A172 (cell line): ENCODE measurements around the gene DVL1. TPM values are rescaled to one million over a fixed set of nuclear protein-coding genes. Genes with fewer than 3 reads are reported as not detected.
"Not testable (repeated sequence)": the region's sequence is repeated elsewhere in the genome, so short reads cannot be mapped to it uniquely, and the experiment has no call there.

ENCODE experiments used
- DNase-seq: peaks from one replicate; pipeline ENCODE4 v3.0.0-alpha.2; 2015; ENCODE audit warnings: low spot score
- total RNA-seq: library from RNA; depleted of rRNA; stranded (reverse); fragments of >200 nt; shearing (Covaris generic); gene quantifications from 2 replicates; pipeline ENCODE4 v1.2.3, GENCODE V29; 2014

DVL1 gene
- total RNA-seq, 1 experiment from 2014 or later: 58.2 TPM

DNA sequence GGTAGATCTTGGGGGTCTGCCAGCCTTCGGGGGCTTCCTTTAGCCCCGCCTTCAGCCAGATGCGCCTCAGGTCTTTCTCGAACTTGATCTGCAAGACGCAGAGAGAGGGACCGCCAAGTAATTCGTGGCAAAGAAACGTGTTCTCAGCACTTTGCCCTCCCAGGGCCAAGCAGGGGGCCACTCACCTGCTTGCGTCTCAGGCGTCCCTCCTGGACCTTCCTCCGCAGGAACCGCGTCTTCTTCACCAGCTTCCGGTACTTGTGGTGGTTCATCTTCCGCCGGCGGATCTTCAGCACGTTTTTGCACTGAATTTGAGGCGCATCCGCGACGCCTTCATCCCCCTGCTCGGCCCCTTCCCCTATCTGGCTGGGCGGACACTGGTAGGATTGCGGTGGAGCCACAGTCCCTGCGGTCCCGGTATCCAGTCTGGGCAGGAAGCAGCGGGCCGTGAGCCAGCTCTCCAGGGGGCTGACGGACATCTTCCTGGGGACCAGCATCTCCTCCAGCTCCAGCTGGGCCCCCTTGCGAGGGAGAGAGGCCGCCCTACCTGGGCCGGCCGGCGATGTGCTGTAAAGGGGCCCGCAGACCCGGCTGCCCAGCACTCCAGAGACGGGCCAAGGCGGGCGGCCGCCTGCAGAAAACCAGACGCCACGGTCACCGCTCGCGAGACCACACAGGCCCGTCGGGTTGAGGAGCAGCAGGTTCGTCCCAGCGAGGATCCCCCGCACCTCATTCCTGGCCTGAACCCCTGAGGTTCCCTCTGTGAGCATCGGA, 24.8 kb upstream of the DVL1 start:
- no peak for DNase-seq

DNA sequence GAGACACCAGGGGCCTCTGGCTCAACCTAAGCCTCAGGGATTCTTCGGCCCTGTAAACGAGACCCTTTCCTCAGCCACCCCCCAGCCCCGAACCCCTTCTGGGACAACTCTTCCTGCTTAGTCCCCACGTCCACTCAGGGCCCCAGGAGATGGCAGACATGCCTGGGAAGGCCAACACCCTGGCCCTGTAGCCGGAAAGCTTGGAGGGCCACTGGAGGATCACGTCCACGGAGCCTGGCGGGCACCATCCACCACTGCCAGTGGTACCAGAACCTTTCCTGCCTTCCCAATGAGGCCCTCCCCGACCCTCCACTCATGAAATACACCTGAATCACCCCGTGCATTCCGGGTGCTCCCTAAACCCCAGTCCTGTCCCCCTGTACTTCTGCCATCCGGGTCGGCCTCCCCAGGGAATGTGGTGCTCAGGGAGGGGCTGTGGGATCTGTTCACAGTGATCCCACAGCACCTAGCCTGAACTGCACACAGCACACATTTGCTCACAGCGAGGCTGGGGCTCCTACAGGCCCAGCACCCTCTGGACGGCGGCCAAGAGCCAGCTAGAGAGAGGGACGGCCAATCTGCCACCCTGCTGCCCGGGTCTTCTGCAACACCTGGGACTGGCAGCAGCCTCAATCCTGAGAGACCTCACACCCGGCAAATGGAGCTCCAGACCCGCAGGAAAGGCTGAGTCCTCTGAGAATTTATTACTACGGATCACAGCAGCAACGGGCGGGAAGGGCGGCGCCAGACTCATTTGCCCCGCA, 24.0 kb upstream of the DVL1 start:
- DNase-seq: no peak

DNA sequence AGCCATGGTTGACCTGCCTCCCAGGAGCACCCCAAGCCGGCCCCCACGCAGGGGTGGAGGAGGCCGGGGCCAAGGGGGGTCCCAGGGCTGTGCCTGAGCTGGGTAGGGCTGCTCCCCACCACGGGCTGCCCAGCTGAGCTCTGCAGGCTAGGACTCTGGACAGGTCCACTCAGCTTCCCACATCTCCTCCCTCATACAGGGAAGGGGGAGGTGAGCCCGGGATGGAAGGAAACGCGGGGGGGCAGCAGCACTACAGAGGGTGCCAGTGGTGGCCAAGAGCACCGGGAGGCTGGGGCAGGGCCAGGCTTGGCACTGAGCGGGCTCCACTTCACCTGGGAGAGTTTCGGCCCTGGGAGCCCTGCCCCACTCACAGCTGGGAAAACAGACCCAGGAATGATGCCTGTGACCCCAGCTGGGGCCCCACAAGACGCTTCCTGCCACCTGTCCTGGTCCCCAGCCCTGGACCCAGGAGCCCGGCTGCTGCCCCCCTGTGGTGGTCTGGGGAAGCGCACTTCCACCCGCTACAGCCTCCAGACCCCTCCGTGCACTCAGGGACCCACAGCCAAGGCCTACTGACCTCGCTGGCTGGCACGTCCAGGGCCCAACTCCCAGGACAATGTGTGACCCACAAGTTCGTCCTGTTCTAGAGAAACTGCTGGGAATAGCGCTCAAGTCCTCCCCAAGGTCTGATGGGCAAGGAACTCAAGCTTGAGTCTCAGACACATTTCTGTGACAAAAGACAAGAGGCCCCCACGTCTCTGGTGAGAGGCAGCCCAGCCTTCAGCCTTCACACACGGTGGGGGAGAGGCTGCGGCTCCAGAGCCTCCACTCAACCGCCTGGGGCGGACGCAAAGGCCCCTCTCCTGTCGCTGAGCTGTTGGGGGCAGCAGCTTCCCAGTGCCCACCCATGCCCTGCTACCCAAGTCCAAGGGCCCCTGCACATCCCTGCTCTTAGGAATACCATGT, 22.8 kb upstream of the DVL1 start:
- DNase-seq: no peak

DNA sequence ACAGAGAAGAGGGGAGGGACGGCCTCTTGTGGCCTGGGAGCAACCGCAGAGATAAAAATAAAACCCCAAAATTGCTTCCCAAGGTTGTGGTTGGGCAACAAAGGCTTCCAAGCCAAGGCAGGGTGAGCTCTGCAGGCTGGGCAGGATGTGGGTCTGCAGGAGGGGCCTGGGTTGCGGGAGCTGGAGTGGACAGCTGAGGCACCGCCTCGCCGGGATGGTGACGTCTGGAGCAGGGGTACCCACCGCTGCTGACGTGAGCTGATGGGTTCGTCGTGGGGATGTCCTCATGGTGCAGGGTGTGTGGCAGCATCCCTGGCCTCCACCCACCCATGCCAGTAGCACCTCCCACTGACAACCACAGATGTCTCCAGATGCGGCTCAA, 22.1 kb upstream of the DVL1 start:
- DNase-seq: no peak

DNA sequence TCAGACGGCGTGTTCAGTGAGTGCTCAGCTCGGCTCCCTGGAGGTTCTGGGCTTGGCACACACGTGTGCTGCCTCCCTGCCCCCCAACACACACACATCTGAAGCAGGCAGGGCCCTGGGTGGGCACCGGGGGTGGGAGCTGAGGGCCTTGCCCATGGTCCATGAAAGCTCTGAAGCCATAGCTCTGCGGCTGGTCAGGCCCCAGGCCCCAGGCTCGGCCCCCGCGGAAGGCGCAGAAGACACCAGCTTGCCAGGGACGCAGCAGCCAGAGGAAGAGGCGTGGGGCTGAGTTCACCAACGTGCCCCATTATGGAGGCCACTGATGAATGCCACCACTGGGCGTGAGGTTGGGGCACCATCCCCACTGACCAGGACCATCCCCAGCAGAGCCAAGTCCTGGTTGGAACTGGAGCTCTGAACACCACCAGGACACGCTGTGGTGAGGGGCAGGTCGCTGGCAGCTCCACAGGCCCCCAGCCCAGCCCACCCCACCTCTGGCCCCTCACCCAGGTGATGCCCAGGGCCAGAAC, 21.6 kb upstream of the DVL1 start:
- no peak for DNase-seq

DNA sequence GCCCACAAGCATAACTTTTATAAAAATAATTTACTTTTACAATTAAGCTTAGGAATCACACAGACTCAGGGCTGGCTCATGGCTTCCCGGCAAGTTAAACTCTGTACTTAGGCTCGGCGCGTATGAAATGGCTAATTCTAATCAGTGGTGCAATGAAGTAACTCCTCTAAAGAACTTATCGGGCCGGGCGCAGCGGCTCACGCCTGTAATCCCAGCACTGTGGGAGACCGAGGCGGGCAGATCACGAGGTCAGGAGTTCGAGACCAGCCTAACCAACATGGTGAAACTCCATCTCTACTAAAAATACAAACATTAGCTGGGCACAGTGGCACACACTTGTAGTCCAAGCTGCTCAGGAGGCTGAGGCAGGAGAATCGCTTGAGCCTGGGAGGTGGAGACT, 20.9 kb upstream of the DVL1 start:
- DNase-seq: not testable (repeated sequence)

DNA sequence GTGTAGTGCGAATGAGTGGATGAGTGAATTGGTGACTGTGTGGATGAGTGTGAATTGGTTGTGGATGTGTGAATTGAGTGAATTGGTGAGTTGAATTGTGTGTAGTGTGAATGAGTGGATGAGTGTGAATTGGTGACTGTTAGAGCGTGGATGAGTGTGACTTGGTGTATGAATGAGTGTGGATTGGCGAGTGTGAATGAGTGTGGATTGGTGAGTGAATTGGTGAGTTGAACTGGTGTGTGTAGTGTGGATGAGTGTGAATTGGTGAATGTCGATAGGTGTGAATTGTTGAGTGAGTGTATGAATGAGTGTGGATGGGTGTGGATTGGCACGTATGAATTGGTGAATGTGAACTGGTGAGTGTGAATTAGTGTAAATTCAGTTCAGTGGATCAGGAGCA, 18.1 kb upstream of the DVL1 start:
- DNase-seq: no peak

DNA sequence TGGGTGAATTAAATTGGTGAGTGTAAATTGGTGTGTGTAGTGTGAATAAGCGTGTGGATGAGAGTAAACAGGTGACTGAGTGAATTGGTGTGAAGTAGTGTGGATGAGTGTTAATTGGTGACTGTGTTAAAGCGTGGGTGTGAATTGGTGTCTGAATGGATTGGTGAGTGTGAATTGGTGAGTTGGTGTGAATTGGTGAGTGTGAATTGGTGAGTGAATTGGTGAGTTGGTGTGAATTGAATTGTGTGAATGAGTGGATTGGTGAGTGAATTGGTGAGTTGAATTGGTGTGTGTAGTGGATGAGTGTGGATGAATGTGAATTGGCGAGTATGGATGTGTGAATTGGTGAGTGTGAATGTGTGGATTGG, 17.5 kb upstream of the DVL1 start:
- no peak for DNase-seq

DNA sequence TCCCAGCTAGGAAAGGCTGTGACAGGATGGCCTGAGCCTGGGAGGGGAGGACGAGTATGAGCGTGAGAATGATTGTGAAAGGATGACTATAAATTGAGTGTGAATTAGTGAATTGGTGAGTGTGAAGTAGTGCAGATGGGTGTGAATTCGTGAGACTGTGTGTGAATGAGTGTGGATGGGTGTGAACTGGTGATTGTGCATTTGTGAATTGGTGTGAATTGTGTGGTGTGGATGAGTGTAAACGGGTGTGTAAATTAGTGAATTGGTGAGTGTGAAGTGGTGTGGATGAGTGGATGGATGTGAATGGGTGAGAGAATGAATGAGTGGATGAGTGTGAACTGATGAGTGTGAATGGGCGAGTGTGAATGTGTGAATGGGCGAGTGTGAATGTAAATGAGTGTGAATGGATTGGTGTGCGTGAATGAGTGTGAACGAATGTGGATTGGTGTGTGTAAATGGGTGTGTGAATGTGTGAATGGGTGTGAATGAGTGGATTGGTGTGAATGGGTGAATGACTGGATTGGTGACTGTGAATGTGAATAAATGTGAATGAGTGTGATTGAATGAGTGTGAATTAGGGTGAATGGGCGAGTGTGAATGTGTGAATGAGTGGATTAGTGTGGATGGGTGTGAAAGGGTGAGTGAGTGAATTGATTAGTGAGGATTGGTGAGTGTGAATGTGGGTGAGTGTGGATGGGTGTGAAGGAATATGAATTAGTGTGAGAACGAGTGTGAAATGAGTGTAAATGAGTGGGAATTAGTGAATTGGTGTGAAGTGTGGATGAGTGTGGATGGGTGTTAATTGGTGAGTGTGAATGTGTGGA, 16.9 kb upstream of the DVL1 start:
- no peak for DNase-seq

DNA sequence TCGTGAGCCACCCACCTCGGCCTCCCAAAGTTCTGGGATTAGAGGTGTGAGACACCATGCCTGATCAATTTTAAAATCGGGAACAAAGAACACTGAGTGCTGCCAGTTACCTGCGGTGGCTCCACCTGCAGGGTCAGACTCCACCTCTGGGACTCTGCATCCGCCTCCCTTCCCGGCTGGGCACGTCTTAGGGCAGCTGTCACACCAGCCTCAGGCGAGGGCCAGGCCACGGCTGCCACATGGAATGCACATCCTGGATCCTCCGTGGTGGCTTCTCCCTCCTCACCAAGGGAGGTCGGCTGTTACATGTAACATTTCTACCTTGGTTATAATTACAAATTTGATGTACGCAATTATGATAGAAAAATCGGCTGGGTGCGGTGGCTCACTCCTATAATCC, 15.0 kb upstream of the DVL1 start:
- DNase-seq: no peak

DNA sequence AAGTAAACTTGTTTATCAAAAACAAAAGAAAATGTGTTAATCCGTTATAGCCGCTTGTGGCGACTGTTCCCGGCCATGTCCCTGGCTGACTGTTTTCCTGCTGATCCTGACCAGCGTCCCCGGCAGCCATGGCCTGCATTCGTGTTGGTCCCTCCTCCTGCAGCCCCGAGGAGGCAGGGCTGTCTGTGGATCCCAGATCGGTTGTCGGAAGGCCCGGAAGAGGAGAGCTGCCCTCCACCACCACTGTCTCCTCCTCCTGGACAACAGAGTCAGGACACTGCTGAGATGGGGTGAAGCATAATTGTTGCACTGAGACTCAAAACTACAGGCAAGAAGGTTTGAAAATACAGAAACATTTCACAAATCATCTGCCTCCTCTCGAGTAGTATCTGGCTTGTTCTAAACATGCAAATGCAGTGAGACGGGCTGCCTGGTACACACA, 12.8 kb upstream of the DVL1 start:
- peak; percentile 38 for DNase-seq

DNA sequence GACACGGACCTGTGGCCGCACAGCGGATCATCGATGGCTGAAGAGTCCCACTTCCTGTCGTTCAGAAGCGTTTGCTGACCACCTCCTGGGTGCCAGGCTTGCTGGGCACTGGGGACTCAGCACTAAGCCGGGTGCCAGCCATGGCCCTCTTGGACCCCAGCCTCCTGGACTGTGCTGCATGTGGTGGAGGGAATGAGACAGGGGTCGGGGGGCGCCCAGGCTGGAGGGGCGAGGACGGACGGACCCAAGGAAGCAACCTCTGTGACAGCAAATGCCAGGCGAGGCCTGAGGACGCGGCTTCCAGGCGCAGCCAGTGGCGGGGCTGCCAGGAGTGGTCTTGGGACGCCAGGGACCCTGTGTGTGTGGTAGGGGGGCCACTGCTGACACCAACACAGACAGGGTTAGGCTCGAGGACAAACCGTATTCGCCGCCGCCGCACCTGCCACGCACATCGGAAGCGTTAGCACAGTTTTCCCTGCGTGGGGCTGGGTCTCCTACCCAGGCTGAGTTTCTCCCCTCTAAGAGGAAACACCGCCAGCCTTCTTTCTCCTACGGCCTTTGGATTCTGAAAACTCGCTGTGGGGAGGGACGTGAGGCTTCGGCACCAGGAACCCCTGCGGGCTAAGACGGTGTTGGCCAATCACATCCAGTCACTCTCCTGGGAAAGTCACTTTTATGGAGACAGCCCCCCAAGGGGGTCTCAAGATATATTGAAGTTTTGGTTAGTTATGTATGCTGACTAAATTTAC, 12.2 kb upstream of the DVL1 start:
- no peak for DNase-seq

DNA sequence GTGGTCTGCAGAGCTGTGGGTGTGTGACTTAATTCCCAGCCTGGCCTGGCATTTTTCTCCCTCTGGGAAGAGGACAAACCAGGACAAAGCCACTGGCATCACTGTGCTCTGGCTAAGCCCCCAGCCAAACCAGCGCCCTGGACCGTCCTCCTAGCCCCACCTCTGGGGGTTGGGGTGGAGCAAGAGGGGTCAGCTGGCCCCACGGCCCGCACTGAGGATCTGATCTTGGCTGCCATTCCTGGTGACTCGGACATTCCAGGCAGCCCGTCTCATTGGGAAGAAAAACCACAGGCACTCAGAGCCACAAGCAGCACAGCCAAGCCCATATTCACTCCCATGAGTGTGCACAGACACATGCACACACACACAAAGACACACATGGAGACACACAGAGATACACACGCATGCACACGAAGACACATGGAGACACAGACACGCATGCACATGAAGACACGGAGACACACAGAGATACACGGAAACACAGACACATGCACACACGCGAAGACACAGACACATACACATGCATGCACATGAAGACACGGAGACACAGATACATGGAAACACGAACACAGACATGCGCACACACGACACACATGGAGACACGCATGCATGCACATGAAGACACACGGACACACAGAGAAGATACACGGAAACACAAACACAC, 11.4 kb upstream of the DVL1 start:
- peak; percentile 90 for DNase-seq

DNA sequence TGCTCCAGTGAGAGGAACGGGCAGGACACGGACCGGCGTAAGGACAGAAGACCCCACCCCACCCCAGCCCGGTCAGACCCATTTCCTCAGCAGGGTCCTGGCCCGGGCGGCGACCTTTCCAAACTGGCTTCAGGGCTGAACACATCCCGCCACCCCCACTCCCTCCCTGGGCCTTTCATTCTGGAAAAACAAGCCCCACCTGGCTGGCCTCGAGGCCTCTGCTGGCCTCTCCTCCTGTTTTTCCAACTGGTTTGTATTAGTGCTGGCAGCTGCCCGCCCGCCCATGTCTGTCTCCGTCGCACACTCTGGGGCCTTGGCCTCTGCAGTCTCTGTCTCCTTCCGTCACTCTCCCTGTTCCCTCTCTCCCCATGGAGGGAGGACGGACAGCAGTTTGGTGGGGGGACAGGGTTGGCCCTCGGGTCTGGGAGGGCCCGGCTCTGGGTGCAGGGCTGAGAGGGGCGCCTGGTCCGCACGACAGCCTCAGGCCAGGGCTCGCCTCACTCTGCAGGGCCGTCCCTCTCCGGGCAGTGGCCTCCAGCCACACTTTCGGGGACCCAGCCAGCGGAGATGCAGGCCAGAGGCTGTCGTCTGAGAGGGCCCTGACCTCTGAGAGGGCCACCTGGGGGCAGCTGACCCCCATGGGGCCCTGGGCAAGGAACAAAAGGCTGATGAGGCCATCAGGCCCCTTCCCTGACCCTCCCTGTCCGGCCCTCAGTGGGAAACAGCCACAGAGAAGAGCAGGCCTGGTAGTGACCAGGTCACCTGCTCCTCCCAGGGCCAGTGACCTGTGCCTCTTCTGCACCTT, 10.6 kb upstream of the DVL1 start:
- DNase-seq: no peak

DNA sequence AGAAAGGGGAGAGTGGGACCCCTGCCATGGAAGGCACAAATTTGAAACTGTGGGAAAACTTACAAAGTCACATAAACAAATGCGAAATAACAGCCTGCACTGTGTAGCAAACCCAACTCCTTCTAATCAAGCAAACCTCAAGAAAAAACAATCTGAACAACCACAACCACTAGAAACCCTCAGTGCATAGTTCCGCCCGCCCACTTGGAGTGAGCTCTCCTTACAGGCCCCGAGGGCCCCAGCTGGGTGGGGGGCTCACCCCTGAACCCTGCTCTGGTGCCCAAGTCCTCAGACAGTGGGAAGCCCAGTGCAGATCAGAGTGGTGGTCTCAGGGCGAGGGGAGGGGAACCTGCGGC, 10.1 kb upstream of the DVL1 start:
- DNase-seq: no peak

DNA sequence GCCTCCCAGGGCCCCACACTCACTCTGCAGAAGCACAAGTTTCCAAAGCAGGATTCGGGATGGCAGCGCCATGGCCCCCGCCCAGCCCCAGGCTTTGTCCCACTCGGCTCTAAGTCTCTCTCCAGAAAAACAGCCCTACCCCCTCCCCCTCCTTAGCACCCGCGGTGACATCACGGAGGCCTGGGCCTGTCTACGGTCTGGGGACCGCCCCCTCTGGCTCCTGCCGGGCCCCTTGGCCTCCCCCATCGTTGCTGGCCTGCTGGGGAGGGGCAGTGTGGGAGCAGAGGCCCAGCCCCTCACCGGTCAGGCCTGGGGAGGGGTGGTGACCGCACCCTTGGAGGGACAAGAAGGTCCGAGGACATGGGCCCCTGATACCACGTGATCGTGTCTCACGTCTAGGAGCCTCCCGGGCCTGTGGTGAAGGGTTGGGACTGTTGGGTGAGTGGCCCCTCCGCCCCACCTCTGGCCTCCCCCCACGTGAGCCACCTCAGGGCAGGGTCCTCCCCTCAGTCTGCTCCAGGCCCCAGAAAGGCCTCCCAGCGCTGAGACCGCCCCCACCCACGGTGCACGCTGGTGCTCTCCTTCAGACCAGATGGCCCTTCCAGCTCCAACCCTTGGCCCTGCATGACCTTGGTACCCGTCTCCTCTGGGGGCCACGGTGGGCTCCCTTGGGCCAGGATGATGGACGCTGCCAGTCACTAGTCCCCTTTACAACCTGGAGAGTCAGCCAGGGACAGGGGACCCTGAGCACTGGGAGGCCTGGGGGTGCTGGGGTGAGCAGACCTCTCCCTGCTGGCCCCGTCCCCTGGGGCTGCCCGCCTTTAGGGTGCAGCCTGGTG, 9.4 kb upstream of the DVL1 start, which contains the start of gene MXRA8:
MXRA8 (minus strand) TSS at position 123 of the 839 bp plus-strand sequence; CDS start at position 72, 51 bp downstream.
- no peak for DNase-seq

DNA sequence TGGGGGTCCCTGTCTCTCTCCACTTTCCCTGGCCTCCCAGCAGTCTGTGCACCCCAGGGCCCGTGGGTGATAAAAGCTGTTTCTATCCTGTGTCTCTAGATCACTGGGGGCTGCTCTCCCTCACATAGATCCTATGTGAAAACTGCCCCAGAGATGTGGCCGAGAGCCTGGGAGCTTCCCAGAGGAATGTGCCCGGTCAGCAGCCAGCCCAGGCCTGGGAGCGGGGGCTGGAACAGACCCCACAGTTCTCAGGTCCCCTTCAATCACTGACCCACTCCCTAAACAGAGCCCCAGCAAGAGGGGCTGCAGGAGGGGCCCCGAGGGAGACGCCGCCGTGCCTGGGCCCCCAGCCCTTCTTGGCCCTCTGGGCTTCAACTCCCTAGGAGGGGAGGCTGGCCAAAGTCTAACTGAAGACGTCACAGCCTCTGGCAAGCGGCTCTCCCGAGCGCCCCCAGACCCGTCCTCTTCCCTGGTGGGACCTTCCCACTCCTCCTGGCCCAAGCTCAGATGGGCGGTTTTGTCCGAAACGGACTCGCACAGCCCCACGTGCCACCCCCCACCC, 8.7 kb upstream of the DVL1 start:
- DNase-seq: no peak
